ENCODE results near the gene CACNA1F.

DNA sequence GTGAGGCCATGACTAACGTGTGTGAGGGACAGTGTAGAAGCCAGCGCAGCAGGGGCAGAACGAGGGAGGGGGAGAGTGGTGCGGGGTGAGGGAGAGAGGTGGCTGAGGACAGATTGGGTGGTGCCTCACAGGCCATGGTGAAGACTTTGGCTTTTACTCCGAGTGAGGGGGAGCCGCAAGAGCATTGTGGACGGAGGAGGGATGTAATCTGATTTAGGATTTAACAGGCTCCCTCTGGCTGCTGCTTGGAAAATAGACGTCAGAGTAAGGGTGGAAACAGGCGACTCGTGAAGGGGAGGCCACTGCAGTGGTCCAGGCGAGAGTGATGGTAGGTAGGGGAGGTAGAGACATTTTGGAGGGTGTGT is 49.5 kb upstream of the CACNA1F start:
- TF ChIP-seq CTCF (IDR thresholded peaks at IDR 0.05) (no peak), POLR2A (IDR thresholded peaks at IDR 0.05) (no peak)

Measured in thyroid gland (tissue), 4 donors.